GM18909 (cell line): ENCODE measurements around the gene JOSD1.
A peak's percentile ranks its signal among the peaks of the same experiment; 100 is the strongest.

Experiments used
- ATAC-seq: cut with Tn5 transposase; IDR thresholded peaks from one replicate; pipeline ENCODE4 v1.9.1; 2021; ENCODE audit warnings: mild to moderate bottlenecking; ENCODE audit not compliant: unreplicated experiment, poor library complexity

JOSD1 gene

DNA sequence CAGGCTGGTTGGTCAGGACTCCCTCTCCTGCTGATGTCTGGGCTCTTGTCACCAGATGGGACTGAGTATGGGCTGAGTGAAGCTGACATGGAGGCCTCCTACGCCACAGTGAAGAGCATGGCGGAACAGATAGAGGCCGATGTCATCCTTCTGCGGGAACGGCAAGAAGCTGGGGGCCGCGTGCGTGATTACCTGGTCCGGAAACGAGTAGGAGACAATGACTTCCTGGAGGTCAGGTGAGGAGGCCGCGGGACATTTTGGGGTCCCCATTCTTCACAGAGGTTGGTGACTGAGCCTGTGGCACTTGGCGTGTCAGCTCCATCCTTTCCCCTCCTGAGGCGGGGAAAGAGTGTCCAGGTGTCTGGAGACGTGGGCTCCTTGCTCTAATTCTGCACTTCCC lies 15.1 kb upstream of the JOSD1 start:
- ATAC-seq: no peak

DNA sequence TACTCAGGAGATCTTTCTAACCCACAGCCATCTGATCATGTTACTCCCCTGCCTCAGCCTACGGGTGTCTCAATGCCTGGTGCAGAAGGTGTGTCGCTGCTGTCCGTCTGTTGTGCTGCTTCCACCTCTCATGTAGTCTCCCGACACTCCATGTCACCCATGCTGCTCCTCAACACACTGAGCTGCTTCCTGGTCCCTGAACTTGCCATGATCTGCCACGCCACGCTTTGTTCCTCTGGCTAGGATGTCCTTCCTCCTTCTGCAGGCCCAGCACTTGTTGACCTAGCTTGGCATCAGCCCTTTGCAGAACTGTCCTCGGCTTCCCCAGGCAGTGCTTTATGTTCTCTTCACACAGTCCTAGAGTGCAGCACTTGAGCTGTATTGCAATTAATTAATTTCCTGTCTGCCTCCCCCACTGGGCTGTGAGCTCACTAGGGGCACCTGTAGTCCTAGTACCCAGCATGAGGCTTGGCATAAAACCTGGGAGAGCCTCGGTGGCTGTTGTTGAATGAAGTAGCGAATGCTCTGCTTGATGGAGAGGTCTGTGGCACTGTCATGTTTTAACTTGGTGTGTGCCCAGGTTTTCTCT lies 14.5 kb upstream of the JOSD1 start:
- no peak for ATAC-seq

DNA sequence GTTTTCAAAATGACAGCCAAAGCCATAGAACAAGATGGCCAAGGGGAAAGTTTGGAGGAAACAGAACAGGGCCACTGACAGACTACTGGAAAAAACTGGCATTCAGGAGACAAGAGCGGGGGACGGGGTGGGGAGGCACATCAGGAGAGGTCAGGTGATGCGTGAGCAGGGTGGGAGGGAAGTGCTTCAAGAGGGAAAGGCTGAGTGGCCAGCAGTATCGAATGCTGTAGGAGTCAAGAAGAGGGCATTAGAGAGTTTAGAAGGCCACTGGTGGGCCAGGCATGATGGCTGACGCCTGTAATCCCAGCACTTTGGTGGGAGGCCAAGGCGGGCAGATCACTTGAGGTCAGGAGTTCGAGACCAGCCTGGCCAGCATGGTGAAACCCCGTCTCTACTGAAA lies 13.2 kb upstream of the JOSD1 start:
- ATAC-seq: no peak

DNA sequence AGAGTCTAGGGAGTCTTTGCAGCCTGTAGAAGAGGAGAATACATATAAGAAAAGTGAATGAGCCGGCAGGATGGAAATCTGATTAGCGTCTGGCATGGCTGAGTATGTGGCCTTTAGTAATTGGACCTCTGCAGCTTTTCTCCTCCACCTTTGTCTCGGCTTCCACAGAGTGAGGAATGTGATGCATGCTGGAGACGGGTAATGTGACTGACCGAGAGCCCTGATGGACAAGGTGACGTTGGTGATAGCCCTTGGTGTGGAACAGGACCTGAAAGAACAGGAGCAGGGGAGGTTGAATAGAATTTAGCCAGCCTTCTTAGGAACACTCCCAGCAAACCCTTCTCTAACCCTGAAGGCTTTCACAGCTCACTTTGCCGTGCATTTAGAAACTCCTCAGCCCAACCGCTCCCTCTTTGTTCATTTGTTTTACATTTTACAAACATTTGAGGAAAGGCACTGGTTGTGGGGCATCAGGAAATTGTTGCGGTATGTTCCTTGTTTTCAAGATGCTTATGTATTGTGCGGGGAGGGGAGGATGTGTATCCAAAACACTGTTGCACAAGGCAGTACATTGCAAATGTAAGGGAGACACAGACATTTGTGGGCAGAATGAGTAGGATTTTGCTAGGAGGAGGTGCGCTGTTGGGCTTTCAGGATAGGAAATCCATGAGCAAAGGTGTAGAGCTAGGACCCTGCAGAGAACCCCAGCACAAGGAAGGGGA lies 11.9 kb upstream of the JOSD1 start:
- no peak for ATAC-seq

DNA sequence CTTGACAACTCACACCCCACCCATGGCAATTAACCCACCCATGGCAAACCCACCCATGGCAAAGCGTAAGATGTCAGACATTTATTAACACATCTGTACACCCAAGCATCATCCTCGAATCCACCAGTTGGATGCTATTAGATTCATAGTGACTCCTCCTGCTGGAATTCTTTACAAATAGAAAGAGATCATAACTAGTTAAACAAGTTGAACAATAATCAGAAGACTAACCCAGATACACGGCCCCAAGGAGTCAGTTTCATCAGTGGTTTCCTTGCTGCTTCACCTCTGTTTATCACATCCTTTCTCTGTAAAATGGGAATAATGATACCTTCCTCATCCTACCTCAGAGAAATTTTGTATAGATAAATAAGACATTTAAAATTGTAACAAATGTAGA lies 10.1 kb upstream of the JOSD1 start:
- no peak for ATAC-seq

DNA sequence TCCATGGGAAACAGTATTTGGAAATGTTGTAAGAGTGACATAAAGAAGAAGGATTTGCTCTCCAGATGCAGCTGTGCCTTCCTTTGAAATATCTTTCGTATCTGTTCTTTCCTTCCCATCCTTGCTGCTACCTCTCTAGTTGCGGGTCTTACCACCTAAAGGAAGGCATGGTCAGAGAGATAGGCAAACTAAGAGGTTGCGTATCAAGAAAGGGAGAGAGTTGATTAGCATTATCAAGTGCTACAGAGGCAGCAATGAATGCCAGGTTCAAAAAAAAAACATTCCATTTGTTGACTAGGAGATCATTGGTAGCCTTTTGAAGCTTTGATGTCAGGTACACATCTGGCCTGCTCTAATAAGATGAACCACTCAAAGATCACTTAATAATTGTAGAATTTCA lies 9.6 kb upstream of the JOSD1 start:
- ATAC-seq: no peak

DNA sequence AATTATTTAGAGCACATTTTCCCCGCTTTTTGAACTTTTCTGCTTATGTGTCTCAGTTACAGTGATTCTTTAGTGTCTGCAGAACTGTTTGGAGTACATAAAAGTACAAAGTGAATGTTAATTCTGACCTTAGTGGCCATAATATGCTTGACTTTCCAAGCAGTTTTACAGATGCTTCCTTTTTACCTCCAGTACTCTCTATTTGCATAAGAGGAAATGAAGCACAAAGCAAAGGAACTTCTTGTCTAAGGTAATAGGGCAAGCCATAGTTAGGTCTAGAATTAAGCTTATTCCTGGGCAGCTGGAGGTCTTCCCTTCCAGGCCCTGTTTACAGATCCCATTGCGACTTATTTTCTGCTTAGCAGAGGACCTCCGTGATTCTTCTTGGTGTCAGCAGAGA lies 8.6 kb upstream of the JOSD1 start:
- ATAC-seq: no peak

DNA sequence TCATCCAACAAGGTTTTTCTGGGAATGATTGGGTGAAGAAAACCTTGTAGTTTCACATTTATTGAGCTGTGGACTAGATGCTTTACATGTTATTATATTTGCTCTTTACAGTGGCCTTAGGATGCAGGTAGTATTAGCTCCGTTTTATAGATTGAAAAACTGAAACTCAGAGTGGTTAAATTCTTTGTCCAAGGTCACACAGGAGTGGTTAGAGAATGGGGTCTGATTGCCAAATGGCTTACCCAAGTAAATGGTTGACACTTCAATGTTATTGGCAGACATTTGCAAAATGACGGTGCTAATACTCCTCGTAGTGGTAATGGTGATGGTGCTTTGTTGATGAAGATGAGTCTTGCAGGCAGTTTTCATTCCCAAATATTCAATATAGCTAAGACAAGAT lies 7.2 kb upstream of the JOSD1 start:
- no peak for ATAC-seq

DNA sequence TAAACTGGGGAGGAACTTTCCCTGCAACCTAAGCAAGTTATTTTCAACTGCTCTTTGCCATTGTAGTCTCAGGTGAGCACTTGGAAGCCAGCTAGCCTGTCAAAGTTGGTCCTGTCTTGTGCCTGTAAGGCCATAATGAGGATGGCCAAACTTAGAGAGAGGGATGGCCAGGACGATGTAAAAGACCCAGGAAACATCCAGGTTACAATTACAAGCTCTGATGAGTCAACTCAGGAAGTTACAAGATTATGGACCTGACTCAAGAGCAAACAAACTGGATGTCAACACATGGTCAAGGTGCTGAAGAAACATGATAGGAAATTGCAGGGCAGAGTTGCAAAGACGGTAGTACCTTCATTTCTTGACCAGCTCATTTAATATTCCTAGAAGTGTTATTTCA lies 6.6 kb upstream of the JOSD1 start:
- ATAC-seq: no peak

DNA sequence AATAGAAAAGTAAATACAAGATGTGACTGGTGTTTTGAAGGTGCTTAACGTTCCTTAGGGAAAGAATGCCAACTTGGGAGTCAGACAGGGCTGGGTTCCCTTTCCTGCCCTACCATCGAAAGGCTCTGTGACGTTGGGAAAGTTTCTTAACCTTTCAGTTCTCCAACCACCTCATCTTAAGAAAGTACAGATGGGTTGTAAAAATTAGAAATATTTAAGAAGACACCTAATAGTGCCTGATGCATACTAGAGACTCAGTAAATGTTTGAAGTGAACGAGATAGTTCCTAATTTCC lies 6.1 kb upstream of the JOSD1 start:
- ATAC-seq: no peak

DNA sequence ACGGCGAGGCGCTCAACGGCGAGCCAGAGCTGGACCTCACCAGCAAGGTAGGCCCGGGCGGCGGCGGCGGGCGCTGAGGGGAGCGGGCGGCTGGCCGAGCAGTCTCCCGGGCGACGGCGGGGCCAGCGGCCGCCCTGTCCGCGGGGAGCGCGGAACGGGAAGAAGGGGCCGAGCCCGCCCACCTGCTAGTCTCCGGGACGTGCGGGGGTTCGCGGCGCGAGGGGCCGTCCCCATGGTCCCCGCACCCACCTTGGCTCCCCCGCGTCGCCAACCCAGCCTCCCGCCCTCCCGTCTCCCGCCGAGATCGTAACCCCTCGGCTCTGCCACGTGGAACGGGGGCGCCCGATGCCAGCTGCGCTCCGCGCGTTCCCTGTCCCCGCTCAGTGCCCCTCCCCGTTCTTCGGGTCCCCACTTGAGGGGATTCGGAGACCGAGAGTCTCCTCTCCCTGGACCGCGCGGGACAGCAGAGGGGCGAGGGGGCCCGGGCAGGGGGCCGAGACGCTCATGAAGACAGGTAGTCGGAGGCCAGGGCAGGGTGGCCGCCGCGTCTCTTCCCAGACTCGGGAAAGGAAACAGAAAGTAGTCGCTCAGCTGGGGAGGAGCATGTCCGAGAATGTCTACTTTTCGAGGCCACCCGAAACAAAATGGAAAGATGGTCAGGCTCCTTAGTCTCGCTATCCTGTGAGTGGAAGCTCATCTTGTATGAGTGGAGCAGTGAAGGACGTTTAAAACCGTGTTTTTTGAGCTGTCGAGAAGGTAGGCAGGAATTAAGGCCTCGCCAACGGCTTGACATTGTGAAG lies 5.6 kb upstream of the JOSD1 start:
- ATAC-seq: peak; percentile 3

DNA sequence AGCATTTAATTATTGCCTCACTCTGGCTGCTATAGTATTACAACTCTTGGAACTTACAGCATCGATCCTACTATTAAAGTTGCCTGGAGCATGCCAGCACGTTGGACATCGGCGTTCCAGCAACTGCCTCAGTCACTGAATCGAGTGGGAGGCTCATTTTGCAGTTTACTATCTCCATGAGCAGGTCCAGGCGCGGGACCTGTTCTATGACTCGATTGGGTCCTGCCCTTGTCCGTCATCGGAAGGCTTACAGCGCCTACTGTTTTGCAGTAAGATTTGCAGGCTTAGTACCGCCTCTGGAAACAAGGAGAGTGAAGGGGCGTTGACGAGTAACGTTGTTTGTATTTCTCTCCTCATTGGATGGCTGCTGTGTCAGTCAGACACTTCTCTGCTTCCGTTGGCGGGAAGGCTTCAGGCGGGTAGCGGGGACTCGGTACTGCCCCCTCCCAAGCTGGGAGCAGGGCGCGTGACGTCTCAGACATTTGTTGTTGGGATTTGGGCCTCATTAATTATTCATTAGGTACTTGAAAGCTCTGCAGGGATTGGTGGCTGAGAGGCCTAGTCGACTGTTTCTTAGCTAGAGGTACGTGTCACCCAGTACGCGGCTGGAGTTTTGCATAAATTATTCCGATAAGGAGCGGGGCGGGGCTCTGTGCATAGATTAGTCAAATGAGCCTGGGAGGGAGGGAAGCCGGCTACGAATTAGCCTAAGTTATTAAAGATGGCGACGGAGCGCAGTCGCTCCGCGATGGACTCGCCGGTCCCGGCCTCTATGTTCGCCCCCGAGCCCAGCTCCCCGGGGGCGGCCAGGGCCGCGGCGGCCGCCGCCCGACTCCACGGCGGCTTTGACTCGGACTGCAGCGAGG lies 4.7 kb upstream of the JOSD1 start, which contains the start of gene GTPBP1:
Gene GTPBP1, plus strand, starts transcription at position 710 of the 866 bp plus-strand sequence. Its CDS starts 12 bp downstream, at position 722.
- ATAC-seq: peak; percentile 78

DNA sequence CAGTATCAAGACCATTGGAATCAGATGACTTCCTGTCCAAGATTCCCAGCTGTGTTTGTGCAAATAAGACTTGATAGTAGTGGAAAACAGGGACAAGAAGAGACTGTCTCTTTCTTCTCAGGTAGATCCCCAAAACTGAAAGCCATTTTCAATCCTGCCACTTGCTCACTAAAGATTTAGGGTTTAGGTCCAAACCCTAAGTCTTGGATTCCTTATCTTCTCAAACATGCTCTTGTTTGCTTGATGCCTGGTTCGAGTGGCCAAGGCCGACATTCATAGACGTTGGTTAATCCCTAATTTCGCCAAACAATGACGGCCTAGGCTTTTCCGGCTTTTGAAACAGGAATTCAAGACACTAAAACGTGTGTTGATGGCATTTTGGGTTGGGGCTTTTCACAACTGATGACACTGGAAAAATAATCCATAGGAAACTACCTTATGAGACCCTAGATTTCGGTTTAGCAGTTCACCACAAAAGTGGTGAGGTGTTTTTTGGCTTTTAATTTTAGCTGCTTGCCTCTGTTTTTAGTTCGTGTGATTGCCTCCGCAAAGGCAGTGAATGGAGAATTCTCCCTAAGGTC lies 4.0 kb upstream of the JOSD1 start:
- no peak for ATAC-seq

DNA sequence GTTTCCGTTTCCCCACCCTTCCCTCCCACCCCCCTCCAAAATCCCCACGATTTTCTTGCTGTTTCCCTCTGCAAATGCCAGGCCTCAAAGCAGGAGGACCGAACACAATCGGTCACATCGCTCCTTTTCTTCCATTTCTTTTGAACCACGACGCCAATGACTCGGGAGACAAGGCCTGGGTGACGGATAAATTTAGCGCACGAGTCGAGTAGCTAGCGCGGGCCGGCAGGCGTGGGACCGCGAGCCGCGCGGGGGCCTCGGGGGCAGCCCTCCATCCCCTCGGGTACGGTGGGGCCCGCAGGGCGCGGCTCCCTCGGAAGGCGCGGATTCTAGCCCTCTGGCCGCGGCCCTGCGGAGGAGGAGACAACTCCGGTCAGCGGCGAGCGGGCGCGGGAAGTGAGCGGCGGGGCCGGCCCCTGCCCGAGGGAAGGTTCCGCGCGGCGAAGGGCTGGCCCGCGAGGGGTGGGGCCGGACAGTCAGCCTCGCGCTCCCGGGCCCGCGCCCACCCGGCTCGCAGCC lies 414 bp downstream of the JOSD1 start:
- no peak for ATAC-seq

DNA sequence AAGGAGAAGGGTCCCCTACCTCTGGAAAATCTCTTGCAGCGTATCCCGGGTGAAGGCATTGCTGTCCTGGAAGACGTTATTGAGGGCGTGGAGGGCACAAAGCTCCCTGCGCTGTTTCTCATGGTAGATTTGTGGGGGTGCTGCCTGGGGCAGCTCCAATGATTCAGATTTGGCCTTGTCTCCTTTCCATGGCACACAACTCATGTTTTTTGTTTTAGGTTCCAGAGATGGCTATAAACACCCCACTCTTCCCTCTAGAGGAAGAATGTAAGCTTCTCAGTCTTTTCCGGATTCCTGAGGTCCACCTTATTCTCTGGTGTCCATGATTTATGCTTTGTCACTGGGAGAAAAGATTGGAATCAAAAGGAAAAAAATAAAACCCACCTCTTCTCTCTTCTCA lies 959 bp downstream of the JOSD1 start:
- ATAC-seq: no peak

DNA sequence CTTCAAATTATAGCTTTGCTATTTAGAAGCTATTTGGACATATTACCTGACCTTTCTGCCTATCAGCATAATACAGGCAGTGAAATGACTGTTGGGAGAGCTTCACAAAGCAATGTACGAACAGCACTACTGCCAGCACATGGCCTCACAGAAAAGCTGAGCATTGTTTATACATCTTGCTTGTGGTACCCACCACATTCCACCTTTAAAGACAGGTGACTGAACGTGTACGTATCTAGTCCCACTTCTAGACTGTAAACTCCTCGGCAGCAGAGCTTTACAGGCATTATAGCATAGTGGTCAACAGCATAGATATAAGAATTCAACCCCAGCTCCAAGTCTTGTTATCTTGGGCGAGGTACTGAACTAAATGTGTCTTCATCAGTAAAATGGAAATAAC lies 1.6 kb downstream of the JOSD1 start:
- ATAC-seq: no peak

DNA sequence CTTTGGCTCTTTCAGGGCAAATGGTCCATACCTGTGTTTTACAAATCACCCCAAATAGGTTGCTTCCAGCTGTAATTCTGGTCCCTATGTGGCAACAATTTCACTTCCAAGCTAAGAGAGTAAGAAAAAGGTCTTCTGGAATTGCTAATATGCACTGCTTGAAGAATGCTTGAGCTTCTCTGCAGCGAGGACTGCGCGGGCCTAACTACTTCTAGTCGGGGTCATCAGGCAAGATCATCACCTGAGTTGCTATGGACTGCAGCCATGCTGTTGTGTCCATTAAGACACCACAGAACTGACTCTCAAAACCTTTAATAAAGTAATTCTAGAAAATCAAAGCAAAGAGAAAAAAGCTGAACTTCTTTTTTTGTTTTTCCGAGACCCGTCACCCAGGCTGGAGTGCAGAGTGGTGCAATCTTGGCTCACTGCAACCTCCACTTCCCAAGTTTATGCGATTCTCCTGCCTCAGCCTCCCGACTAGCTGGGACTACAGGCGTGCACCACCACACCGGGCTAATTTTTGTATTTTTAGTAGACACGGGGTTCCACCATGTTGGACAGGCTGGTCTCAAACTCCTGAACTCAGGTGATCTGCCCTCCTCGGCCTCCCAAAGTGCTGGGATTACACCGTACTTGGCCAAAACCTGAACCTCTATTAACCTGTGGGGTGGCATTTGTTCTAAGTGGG lies 2.2 kb downstream of the JOSD1 start:
- no peak for ATAC-seq

DNA sequence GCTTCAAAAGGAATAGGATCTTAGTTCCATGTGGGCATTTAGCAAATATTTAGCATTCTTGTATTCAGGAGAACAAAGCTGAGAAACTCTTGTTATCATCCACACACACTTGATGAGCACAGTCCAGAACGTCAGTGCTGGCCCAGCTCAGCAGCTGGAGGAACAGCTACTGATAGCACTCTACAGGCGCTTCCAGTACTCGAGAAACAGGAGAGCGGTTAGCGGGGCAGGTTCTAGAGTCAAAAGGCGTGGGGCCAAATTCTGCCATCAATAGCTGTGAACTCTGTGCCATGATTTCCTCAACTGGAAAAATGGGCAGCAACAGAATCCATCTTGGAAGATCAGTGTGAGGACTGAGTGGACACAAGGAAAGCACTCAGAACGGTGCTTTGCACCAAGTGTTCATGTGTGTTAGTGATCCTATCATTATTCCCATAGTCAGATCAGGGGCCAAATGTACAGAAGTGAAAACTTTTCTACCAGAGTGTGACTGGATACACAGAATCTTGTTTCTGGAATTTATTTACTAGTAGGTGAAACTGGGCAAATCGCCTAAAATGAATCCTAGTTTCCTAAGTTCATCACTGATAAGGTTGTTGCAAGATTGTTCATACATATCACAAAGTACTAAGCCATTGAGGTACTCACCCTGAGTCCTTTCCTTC lies 3.2 kb downstream of the JOSD1 start:
- ATAC-seq: no peak
